GM23338 (cell line): Measurements from ENCODE around the gene ANKHD1. TPM values are rescaled to one million over a fixed set of nuclear protein-coding genes. Genes with fewer than 3 reads are reported as not detected.

Source experiments
- ATAC-seq: fragments of 200-7000 bp; cut with Tn5 transposase; 3 replicates; pipeline ENCODE4 v1.9.1; 2020
- DNase-seq: peaks from one replicate; pipeline ENCODE4 v3.0.0-alpha.2; 2015; ENCODE audit warnings: low spot score
- H2AFZ ChIP-seq: fragments of 200-600 bp; sonication (generic); 2 replicates; pipeline ENCODE4 v1.8.0; 2016; ENCODE audit warnings: antibody characterized with exemption, mild to moderate bottlenecking, moderate library complexity
- H3F3A ChIP-seq: fragments of 200-600 bp; sonication (generic); replicated peaks from 2 replicates; pipeline ENCODE4 v1.8.0; 2017; ENCODE audit warnings: antibody characterized with exemption, mixed run types, low read depth
- H3K27ac ChIP-seq: fragments of 200-600 bp; sonication (generic); 2 replicates; pipeline ENCODE4 v1.6.1; 2016; ENCODE audit warnings: low read depth
- H3K27me3 ChIP-seq: fragments of 200-600 bp; sonication (generic); 2 replicates; pipeline ENCODE4 v1.8.0; 2016; ENCODE audit warnings: mild to moderate bottlenecking, mixed run types, moderate library complexity; ENCODE audit not compliant: insufficient read depth
- H3K36me3 ChIP-seq: fragments of 200-600 bp; sonication (generic); 2 replicates; pipeline ENCODE4 v1.8.0; 2016; ENCODE audit warnings: mild to moderate bottlenecking; ENCODE audit not compliant: insufficient read depth
- H3K4me1 ChIP-seq: fragments of 200-600 bp; sonication (generic); 2 replicates; pipeline ENCODE4 v1.8.0; 2016; ENCODE audit warnings: mild to moderate bottlenecking, moderate library complexity; ENCODE audit not compliant: insufficient read depth
- H3K4me2 ChIP-seq: fragments of 200-600 bp; sonication (generic); 2 replicates; pipeline ENCODE4 v1.7.1; 2017; ENCODE audit warnings: mixed run types
- H3K4me3 ChIP-seq: fragments of 200-600 bp; sonication (generic); 2 replicates; pipeline ENCODE4 v1.6.1; 2016; ENCODE audit warnings: mixed run types
- H3K79me2 ChIP-seq: fragments of 200-600 bp; sonication (generic); replicated peaks from 2 replicates; pipeline ENCODE4 v1.8.0; 2017; ENCODE audit warnings: mild to moderate bottlenecking; ENCODE audit not compliant: insufficient read depth
- H3K9me2 ChIP-seq: fragments of 200-600 bp; sonication (generic); 2 replicates; pipeline ENCODE4 v1.8.0; 2017; ENCODE audit not compliant: insufficient read depth
- H4K20me1 ChIP-seq: fragments of 200-600 bp; sonication (generic); replicated peaks from 2 replicates; pipeline ENCODE4 v1.8.0; 2017; ENCODE audit warnings: mild to moderate bottlenecking; ENCODE audit not compliant: insufficient read depth
- H3K27ac Mint-ChIP-seq: 2 replicates; pipeline ENCODE4 v1.8.0; 2020; ENCODE audit warnings: inconsistent platforms, mild to moderate bottlenecking, moderate library complexity, mixed read lengths
- H3K27me3 Mint-ChIP-seq: 3 replicates; pipeline ENCODE4 v1.8.0; 2022; ENCODE audit warnings: low read depth, mild to moderate bottlenecking, moderate library complexity, mixed read lengths, inconsistent platforms; ENCODE audit not compliant: insufficient read depth, poor library complexity
- H3K36me3 Mint-ChIP-seq: 3 replicates; pipeline ENCODE4 v1.8.0; 2021; ENCODE audit warnings: low read depth, mild to moderate bottlenecking, inconsistent platforms, moderate library complexity, mixed read lengths
- H3K4me1 Mint-ChIP-seq: 3 replicates; pipeline ENCODE4 v1.8.0; 2020; ENCODE audit warnings: mild to moderate bottlenecking, inconsistent platforms, mixed read lengths
- H3K4me3 Mint-ChIP-seq: 3 replicates; pipeline ENCODE4 v1.8.0; 2021; ENCODE audit warnings: moderate library complexity, mild to moderate bottlenecking, inconsistent platforms, mixed read lengths
- H3K9me3 Mint-ChIP-seq: 3 replicates; pipeline ENCODE4 v1.8.0; 2020; ENCODE audit warnings: moderate library complexity, mild to moderate bottlenecking, inconsistent platforms, mixed read lengths
- CREB1 ChIP-seq: fragments of 250-450 bp; sonication (Bioruptor Pico); IDR thresholded peaks from 2 replicates; pipeline ENCODE4 v1.5.0; 2020; ENCODE audit warnings: low read depth, mild to moderate bottlenecking, moderate library complexity
- EZH2 ChIP-seq: fragments of 200-600 bp; sonication (generic); IDR thresholded peaks from one replicate; pipeline ENCODE4 v1.8.0; 2017; ENCODE audit warnings: antibody characterized with exemption, mild to moderate bottlenecking, low read depth; ENCODE audit not compliant: unreplicated experiment
- NANOG ChIP-seq: IDR thresholded peaks from 2 replicates; pipeline ENCODE4 v1.6.1; 2016; ENCODE audit warnings: antibody characterized with exemption, borderline replicate concordance
- POLR2AphosphoS5 ChIP-seq: IDR thresholded peaks from 2 replicates; pipeline ENCODE4 v1.6.1; 2016; ENCODE audit warnings: antibody characterized with exemption, low read depth
- ZNF331 ChIP-seq: fragments of 250-450 bp; sonication (Bioruptor Pico); IDR thresholded peaks from 2 replicates; pipeline ENCODE4 v1.5.0; 2020; ENCODE audit warnings: low read depth, mild to moderate bottlenecking, moderate library complexity
- polyA plus RNA-seq: library from polyadenylated mRNA; unstranded; fragments of >200 nt; fragmentation: Nextera tagmentation; extraction: Ambion mirVana; gene quantifications from 2 replicates; pipeline ENCODE4 v1.2.1, GENCODE V29; 2016
- total RNA-seq: library from RNA; depleted of rRNA; stranded (reverse); fragments of >200 nt; shearing (Covaris generic); gene quantifications from 2 replicates; pipeline ENCODE4 v1.2.3, GENCODE V29; 2014
- TF ChIP-seq, protein P1 (sequence below): fragments of 250-450 bp; sonication (Bioruptor Pico); IDR thresholded peaks from 2 replicates; pipeline ENCODE4 v1.5.0; 2020; ENCODE audit warnings: mild to moderate bottlenecking, moderate library complexity
- TF ChIP-seq, protein P2 (sequence below), 2 experiments: fragments of 200-600 bp in 1 of 2; sonication (generic) in 1 of 2; conservative IDR thresholded peaks; 2 replicates each; pipeline versions ENCODE4 v1.5.1 to v1.6.1; 2016 to 2017; ENCODE audit warnings: antibody characterized with exemption in 2 of 2, low read depth in 2 of 2, mild to moderate bottlenecking in 2 of 2, moderate library complexity in 1 of 2

The ANKHD1 gene
- total and polyA plus RNA-seq, 2 experiments from 2014 or later: 73.0 to 119 TPM

DNA sequence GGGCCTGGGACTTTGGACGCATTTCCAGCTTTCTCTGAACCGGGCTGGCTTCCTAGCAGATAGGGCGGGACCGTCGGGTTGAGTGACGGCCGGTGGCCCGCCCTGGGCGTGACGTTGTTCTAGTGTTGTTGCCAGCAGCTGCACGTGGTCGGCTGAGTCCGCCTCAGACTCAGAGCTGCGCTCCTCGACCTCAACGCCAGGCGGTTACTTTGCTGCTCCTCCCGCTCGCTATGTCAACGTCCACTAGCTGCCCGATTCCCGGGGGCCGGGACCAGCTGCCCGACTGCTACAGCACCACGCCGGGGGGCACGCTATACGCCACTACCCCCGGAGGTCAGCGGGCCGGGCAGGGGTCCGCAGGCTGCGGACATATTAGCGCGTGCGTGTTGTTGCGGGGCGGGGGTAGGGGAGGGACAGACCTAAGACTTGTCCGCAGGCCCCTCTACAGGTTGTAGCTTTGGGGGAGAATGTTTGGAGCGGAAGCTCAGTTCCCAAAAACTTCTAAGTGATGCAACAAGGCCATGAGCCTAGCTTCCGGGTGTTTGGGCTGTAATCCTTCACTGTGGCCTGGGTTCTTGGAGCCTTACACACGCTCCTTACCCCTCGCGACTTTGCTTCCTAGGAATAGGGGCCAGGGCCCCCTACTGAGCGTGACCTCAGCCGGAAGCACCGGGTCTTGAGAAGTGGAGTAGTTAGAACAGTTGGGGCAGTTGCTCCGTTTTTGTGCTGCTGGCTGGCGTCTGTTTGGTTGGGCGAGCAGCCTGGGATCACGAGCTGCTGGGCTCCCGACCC, 146.1 kb downstream of the ANKHD1 start, which contains the start of gene EIF4EBP3:
TSS of gene EIF4EBP3 (plus strand) at position 155 of the 792 bp plus-strand sequence. CDS start at position 231, 76 bp downstream.
- TF ChIP-seq, protein P1, sequence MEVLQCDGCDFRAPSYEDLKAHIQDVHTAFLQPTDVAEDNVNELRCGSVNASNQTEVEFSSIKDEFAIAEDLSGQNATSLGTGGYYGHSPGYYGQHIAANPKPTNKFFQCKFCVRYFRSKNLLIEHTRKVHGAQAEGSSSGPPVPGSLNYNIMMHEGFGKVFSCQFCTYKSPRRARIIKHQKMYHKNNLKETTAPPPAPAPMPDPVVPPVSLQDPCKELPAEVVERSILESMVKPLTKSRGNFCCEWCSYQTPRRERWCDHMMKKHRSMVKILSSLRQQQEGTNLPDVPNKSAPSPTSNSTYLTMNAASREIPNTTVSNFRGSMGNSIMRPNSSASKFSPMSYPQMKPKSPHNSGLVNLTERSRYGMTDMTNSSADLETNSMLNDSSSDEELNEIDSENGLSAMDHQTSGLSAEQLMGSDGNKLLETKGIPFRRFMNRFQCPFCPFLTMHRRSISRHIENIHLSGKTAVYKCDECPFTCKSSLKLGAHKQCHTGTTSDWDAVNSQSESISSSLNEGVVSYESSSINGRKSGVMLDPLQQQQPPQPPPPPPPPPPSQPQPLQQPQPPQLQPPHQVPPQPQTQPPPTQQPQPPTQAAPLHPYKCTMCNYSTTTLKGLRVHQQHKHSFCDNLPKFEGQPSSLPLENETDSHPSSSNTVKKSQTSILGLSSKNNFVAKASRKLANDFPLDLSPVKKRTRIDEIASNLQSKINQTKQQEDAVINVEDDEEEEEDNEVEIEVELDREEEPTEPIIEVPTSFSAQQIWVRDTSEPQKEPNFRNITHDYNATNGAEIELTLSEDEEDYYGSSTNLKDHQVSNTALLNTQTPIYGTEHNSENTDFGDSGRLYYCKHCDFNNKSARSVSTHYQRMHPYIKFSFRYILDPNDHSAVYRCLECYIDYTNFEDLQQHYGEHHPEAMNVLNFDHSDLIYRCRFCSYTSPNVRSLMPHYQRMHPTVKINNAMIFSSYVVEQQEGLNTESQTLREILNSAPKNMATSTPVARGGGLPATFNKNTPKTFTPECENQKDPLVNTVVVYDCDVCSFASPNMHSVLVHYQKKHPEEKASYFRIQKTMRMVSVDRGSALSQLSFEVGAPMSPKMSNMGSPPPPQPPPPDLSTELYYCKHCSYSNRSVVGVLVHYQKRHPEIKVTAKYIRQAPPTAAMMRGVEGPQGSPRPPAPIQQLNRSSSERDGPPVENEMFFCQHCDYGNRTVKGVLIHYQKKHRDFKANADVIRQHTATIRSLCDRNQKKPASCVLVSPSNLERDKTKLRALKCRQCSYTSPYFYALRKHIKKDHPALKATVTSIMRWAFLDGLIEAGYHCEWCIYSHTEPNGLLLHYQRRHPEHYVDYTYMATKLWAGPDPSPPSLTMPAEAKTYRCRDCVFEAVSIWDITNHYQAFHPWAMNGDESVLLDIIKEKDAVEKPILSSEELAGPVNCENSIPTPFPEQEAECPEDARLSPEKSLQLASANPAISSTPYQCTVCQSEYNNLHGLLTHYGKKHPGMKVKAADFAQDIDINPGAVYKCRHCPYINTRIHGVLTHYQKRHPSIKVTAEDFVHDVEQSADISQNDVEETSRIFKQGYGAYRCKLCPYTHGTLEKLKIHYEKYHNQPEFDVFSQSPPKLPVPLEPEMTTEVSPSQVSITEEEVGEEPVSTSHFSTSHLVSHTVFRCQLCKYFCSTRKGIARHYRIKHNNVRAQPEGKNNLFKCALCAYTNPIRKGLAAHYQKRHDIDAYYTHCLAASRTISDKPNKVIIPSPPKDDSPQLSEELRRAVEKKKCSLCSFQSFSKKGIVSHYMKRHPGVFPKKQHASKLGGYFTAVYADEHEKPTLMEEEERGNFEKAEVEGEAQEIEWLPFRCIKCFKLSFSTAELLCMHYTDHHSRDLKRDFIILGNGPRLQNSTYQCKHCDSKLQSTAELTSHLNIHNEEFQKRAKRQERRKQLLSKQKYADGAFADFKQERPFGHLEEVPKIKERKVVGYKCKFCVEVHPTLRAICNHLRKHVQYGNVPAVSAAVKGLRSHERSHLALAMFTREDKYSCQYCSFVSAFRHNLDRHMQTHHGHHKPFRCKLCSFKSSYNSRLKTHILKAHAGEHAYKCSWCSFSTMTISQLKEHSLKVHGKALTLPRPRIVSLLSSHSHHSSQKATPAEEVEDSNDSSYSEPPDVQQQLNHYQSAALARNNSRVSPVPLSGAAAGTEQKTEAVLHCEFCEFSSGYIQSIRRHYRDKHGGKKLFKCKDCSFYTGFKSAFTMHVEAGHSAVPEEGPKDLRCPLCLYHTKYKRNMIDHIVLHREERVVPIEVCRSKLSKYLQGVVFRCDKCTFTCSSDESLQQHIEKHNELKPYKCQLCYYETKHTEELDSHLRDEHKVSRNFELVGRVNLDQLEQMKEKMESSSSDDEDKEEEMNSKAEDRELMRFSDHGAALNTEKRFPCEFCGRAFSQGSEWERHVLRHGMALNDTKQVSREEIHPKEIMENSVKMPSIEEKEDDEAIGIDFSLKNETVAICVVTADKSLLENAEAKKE (CRISPR knock-in tag): no peak
- TF ChIP-seq, protein P2, sequence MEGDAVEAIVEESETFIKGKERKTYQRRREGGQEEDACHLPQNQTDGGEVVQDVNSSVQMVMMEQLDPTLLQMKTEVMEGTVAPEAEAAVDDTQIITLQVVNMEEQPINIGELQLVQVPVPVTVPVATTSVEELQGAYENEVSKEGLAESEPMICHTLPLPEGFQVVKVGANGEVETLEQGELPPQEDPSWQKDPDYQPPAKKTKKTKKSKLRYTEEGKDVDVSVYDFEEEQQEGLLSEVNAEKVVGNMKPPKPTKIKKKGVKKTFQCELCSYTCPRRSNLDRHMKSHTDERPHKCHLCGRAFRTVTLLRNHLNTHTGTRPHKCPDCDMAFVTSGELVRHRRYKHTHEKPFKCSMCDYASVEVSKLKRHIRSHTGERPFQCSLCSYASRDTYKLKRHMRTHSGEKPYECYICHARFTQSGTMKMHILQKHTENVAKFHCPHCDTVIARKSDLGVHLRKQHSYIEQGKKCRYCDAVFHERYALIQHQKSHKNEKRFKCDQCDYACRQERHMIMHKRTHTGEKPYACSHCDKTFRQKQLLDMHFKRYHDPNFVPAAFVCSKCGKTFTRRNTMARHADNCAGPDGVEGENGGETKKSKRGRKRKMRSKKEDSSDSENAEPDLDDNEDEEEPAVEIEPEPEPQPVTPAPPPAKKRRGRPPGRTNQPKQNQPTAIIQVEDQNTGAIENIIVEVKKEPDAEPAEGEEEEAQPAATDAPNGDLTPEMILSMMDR (conservative IDR thresholded peaks at IDR 0.05; ENCODE audit: low read depth in 2 of 2): peak in 1 of 2 experiments; percentile 36; a peak in 2 of 4 replicates
- TF ChIP-seq POLR2AphosphoS5 (peak; percentile 81), ZNF331 (CRISPR knock-in tag) (no peak), EZH2 (no peak), NANOG (no peak), CREB1 (CRISPR knock-in tag) (peak; percentile 88)
- H3K4me3 Mint-ChIP-seq: peak within 1 kb of the TSS; percentile 88
- Histone ChIP-seq H3K79me2 (peaks cover 11% of the 10 kb centered on the region; the same call in 1 of the 2 replicates), H3K27ac (peak within 1 kb of the TSS; percentile 95), H3K4me3 (peak within 1 kb of the TSS; percentile 77), H3K4me1 (peaks cover 26% of the 10 kb centered on the region), H2AFZ (peak within 1 kb of the TSS; percentile 29), H4K20me1 (peaks cover 5% of the 10 kb centered on the region; the same call in 1 of the 2 replicates), H3K4me2 (peak within 1 kb of the TSS; percentile 96), H3F3A (peaks cover 17% of the 10 kb centered on the region), H3K9me2 (no peaks in the 10 kb centered on the region), H3K36me3 (peaks cover 29% of the 10 kb centered on the region), H3K27me3 (no peaks in the 10 kb centered on the region)
- H3K9me3 Mint-ChIP-seq: no peaks in the 10 kb centered on the region
- peak; percentile 99 for DNase-seq
- peaks cover 24% of the 10 kb centered on the region for H3K4me1 Mint-ChIP-seq
- peaks cover 46% of the 10 kb centered on the region for H3K36me3 Mint-ChIP-seq
- H3K27ac Mint-ChIP-seq: peak within 1 kb of the TSS; percentile 98
- ATAC-seq: peak; percentile 95
- peaks cover 17% of the 10 kb centered on the region for H3K27me3 Mint-ChIP-seq
